BLaER1 (cell line): Measurements from ENCODE around the gene MEGF9.

ENCODE experiments used
- H3K27ac ChIP-seq: shearing (Covaris generic); formaldehyde crosslinking; 2 replicates; pipeline ENCODE4 v1.8.1; 2022
- H3K27me3 ChIP-seq: shearing (Covaris generic); formaldehyde crosslinking; 2 replicates; pipeline ENCODE4 v1.8.1; 2022
- H3K36me3 ChIP-seq: shearing (Covaris generic); formaldehyde crosslinking; 2 replicates; pipeline ENCODE4 v1.8.1; 2022
- H3K4me1 ChIP-seq: shearing (Covaris generic); formaldehyde crosslinking; 2 replicates; pipeline ENCODE4 v1.8.1; 2022
- H3K4me2 ChIP-seq: shearing (Covaris generic); formaldehyde crosslinking; 2 replicates; pipeline ENCODE4 v1.8.1; 2022
- H3K4me3 ChIP-seq: shearing (Covaris generic); formaldehyde crosslinking; 2 replicates; pipeline ENCODE4 v1.8.1; 2022
- H3K9ac ChIP-seq: shearing (Covaris generic); formaldehyde crosslinking; 2 replicates; pipeline ENCODE4 v1.8.1; 2022
- H3K9me3 ChIP-seq: shearing (Covaris generic); formaldehyde crosslinking; 2 replicates; pipeline ENCODE4 v1.8.1; 2022
- H4K20me1 ChIP-seq: shearing (Covaris generic); formaldehyde crosslinking; 2 replicates; pipeline ENCODE4 v1.8.1; 2022
- Cebpa-rat ChIP-seq: shearing (Covaris generic); IDR thresholded peaks from 2 replicates; pipeline ENCODE4 v1.8.1; 2022

Gene MEGF9

GRCh38 chr9:120692901-120693699 is 21.2 kb downstream of the MEGF9 start:
- H3K27ac ChIP-seq: no peak overlapping the region; the same call in 1 of the 2 replicates

DNA sequence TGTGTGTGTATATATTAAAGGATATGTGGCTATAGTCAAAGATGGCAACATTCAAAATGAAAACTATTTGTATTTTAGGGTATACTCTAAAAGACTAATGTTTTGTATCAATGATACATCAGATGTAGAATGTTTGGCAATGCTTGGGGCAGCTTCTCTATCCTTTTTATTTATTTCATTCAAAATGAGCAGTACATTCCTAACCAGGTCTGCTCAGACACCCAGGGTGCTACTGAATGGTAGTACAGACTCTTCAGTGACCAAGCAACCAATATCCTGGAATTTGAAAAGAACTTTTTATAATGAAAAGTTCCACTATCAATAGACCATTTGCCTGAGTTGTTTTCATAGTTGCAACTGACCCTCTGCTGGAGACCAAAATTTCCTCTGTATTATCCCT is 23.9 kb downstream of the MEGF9 start:
- no peak overlapping the region for H3K9ac ChIP-seq
- H4K20me1 ChIP-seq: 0 out of 2 replicates have a peak, but pooled peaks cover 17% of the 10 kb centered on the region
- TF ChIP-seq Cebpa-rat: no peak
- peaks cover 4% of the 10 kb centered on the region; the same call in 1 of the 2 replicates for H3K9me3 ChIP-seq
- H3K27me3 ChIP-seq: no peaks in the 10 kb centered on the region
- H3K27ac ChIP-seq: no peak overlapping the region
- H3K4me2 ChIP-seq: no peak overlapping the region
- no peak overlapping the region for H3K4me3 ChIP-seq
- peaks cover 15% of the 10 kb centered on the region for H3K4me1 ChIP-seq
- H3K36me3 ChIP-seq: 0 out of 2 replicates have a peak, but pooled peaks cover 8% of the 10 kb centered on the region

More at GRCh38 chr9:120692901-120693699, 21.2 kb downstream of the MEGF9 start:
- Histone ChIP-seq H3K4me1 (peaks cover 21% of the 10 kb centered on the region), H3K9ac (no peak overlapping the region), H3K27me3 (no peaks in the 10 kb centered on the region), H4K20me1 (0 out of 2 replicates have a peak, but pooled peaks cover 17% of the 10 kb centered on the region), H3K9me3 (no peaks in the 10 kb centered on the region), H3K4me3 (no peak overlapping the region), H3K4me2 (peak overlapping the region; percentile 34), H3K36me3 (no peaks in the 10 kb centered on the region)
- peak; percentile 68; the same call in 1 of the 2 replicates for TF ChIP-seq Cebpa-rat

- Histone ChIP-seq H3K36me3 (0 out of 2 replicates have a peak, but pooled peaks cover 8% of the 10 kb centered on the region), H3K4me3 (no peak overlapping the region), H3K27ac (no peak overlapping the region), H3K4me1 (peaks cover 15% of the 10 kb centered on the region), H4K20me1 (0 out of 2 replicates have a peak, but pooled peaks cover 17% of the 10 kb centered on the region), H3K9me3 (peaks cover 4% of the 10 kb centered on the region; the same call in 1 of the 2 replicates), H3K27me3 (no peaks in the 10 kb centered on the region), H3K4me2 (no peak overlapping the region), H3K9ac (no peak overlapping the region)
- TF ChIP-seq Cebpa-rat: no peak
These were observed 24.4 kb downstream of the MEGF9 start for GRCh38 chr9:120689860-120690259.

GRCh38 chr9:120688758-120689157 is 25.5 kb downstream of the MEGF9 start:
- Histone ChIP-seq H3K36me3 (0 out of 2 replicates have a peak, but pooled peaks cover 8% of the 10 kb centered on the region), H3K4me2 (no peak overlapping the region), H3K4me1 (peaks cover 14% of the 10 kb centered on the region), H3K27ac (no peak overlapping the region), H3K27me3 (no peaks in the 10 kb centered on the region), H3K4me3 (no peak overlapping the region), H3K9ac (no peak overlapping the region), H3K9me3 (peaks cover 4% of the 10 kb centered on the region; the same call in 1 of the 2 replicates), H4K20me1 (0 out of 2 replicates have a peak, but pooled peaks cover 14% of the 10 kb centered on the region)
- no peak for TF ChIP-seq Cebpa-rat

- H3K4me2 ChIP-seq: no peak overlapping the region
- peaks cover 4% of the 10 kb centered on the region; the same call in 1 of the 2 replicates for H3K9me3 ChIP-seq
- no peaks in the 10 kb centered on the region for H3K27me3 ChIP-seq
- no peak overlapping the region for H3K4me3 ChIP-seq
- H3K27ac ChIP-seq: no peak overlapping the region
- no peaks in the 10 kb centered on the region for H3K4me1 ChIP-seq
- H3K36me3 ChIP-seq: peaks cover 26% of the 10 kb centered on the region; the same call in 1 of the 2 replicates
- TF ChIP-seq Cebpa-rat: no peak
- peaks cover 20% of the 10 kb centered on the region; the same call in 1 of the 2 replicates for H4K20me1 ChIP-seq
- H3K9ac ChIP-seq: no peak overlapping the region
These were observed 31.1 kb downstream of the MEGF9 start for GRCh38 chr9:120683150-120683549.

GRCh38 chr9:120681121-120681520 is 33.1 kb downstream of the MEGF9 start:
- H4K20me1 ChIP-seq: peaks cover 20% of the 10 kb centered on the region; the same call in 1 of the 2 replicates
- H3K4me2 ChIP-seq: no peak overlapping the region
- H3K27me3 ChIP-seq: no peaks in the 10 kb centered on the region
- H3K4me1 ChIP-seq: no peaks in the 10 kb centered on the region
- peaks cover 22% of the 10 kb centered on the region; the same call in 1 of the 2 replicates for H3K36me3 ChIP-seq
- H3K27ac ChIP-seq: no peak overlapping the region
- no peak overlapping the region for H3K9ac ChIP-seq
- no peak overlapping the region for H3K4me3 ChIP-seq
- peaks cover 4% of the 10 kb centered on the region; the same call in 1 of the 2 replicates for H3K9me3 ChIP-seq
- TF ChIP-seq Cebpa-rat: no peak

DNA sequence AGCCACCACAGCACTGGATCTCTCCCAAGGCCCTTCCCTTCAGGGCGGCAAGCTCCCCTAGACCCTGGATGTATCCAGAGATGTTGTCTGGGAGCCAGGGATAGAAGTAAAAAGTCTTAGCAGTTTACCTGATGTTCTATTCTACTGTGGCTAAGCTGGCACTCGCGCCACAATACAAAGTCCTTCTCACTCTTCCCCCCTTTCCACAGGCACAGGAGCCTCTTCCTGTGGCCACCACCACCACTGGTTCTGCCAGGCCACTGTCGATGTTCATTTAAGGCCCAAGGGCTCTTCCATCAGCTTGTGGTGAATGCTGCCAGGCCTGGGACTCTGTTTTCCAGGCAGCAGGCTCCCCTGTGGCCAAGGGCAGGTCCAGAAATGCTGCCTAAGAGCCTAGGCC is 33.7 kb downstream of the MEGF9 start:
- H3K4me1 ChIP-seq: no peaks in the 10 kb centered on the region

DNA sequence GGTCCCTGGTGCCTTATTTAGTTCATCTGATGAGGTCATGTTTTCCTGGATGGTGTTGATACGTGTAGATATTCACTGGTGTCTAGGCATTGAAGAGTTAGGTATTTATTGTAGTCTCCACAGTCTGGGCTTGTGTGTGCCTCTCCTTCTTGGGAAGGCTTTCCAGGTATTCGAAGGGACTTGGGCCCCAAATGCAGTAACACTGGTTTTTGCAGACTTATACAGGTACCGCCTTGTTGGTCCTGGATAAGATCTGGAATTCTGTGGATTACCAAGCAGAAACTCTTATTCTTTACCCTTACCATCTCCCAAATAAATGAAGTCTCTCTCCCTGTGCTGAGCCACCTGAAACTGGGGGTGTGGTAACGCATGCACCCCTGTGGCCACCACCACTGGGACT is 34.1 kb downstream of the MEGF9 start:
- no peaks in the 10 kb centered on the region for H3K9me3 ChIP-seq
- peaks cover 21% of the 10 kb centered on the region; the same call in 1 of the 2 replicates for H3K36me3 ChIP-seq
- H4K20me1 ChIP-seq: peaks cover 20% of the 10 kb centered on the region; the same call in 1 of the 2 replicates
- H3K9ac ChIP-seq: no peak overlapping the region
- no peak overlapping the region for H3K27ac ChIP-seq
- H3K27me3 ChIP-seq: no peaks in the 10 kb centered on the region
- no peaks in the 10 kb centered on the region for H3K4me1 ChIP-seq
- H3K4me3 ChIP-seq: no peak overlapping the region
- TF ChIP-seq Cebpa-rat: no peak
- no peak overlapping the region for H3K4me2 ChIP-seq

More for the DNA sequence above, 33.7 kb downstream of the MEGF9 start:
- Histone ChIP-seq H4K20me1 (peaks cover 20% of the 10 kb centered on the region; the same call in 1 of the 2 replicates), H3K9ac (no peak overlapping the region), H3K27me3 (no peaks in the 10 kb centered on the region), H3K4me2 (no peak overlapping the region), H3K9me3 (no peaks in the 10 kb centered on the region), H3K27ac (no peak overlapping the region), H3K36me3 (peaks cover 21% of the 10 kb centered on the region; the same call in 1 of the 2 replicates), H3K4me3 (no peak overlapping the region)
- no peak for TF ChIP-seq Cebpa-rat

- no peak overlapping the region for H3K4me2 ChIP-seq
- H3K27me3 ChIP-seq: no peaks in the 10 kb centered on the region
- no peak overlapping the region for H3K27ac ChIP-seq
- no peak for TF ChIP-seq Cebpa-rat
- H4K20me1 ChIP-seq: peaks cover 15% of the 10 kb centered on the region; the same call in 1 of the 2 replicates
- no peak overlapping the region for H3K9ac ChIP-seq
- H3K9me3 ChIP-seq: no peaks in the 10 kb centered on the region
- no peaks in the 10 kb centered on the region for H3K4me1 ChIP-seq
- H3K36me3 ChIP-seq: peaks cover 21% of the 10 kb centered on the region; the same call in 1 of the 2 replicates
- H3K4me3 ChIP-seq: no peak overlapping the region
These were observed 36.3 kb downstream of the MEGF9 start for GRCh38 chr9:120677965-120678364.
